GM23248 (cell line): Measurements from ENCODE around the gene DEF6.

ENCODE experiments used
- EZH2 ChIP-seq: fragments of 200-600 bp; sonication (generic); IDR thresholded peaks from 2 replicates; pipeline ENCODE4 v1.6.1; 2018; ENCODE audit warnings: antibody characterized with exemption, mild to moderate bottlenecking; ENCODE audit not compliant: insufficient read depth, poor library complexity, severe bottlenecking
- EZH2phosphoT487 ChIP-seq: fragments of 200-600 bp; sonication (generic); IDR thresholded peaks from 2 replicates; pipeline ENCODE4 v1.6.1; 2018; ENCODE audit warnings: antibody characterized with exemption, moderate library complexity, mild to moderate bottlenecking, low read depth; ENCODE audit not compliant: insufficient read depth

GRCh38 chr6:35294308-35294945 lies 3.2 kb upstream of the DEF6 start:
- no peak for TF ChIP-seq EZH2
- TF ChIP-seq EZH2phosphoT487: no peak
